Endothelial cell (in vitro differentiated cells): ENCODE results near the gene HAPLN3. TPM values are rescaled to one million over a fixed set of nuclear protein-coding genes. Genes with fewer than 3 reads are reported as not detected.
"Not testable (repeated sequence)": the region's sequence is repeated elsewhere in the genome, so short reads cannot be mapped to it uniquely, and the experiment has no call there.

Experiments used
- DNase-seq: peaks from one replicate; pipeline ENCODE4 v3.0.0; 2021; ENCODE audit warnings: low spot score
- H3K27ac Mint-ChIP-seq: one replicate; pipeline ENCODE4 v1.8.0; 2021; ENCODE audit warnings: mixed read lengths, inconsistent platforms; ENCODE audit not compliant: unreplicated experiment
- H3K27me3 Mint-ChIP-seq: one replicate; pipeline ENCODE4 v1.8.0; 2021; ENCODE audit warnings: mild to moderate bottlenecking, moderate library complexity, mixed read lengths, inconsistent platforms; ENCODE audit not compliant: unreplicated experiment
- H3K36me3 Mint-ChIP-seq: one replicate; pipeline ENCODE4 v1.8.0; 2021; ENCODE audit warnings: mild to moderate bottlenecking, low read depth, mixed read lengths, inconsistent platforms; ENCODE audit not compliant: unreplicated experiment
- H3K4me1 Mint-ChIP-seq: one replicate; pipeline ENCODE4 v1.8.0; 2021; ENCODE audit warnings: mild to moderate bottlenecking, mixed read lengths, inconsistent platforms; ENCODE audit not compliant: unreplicated experiment
- H3K4me3 Mint-ChIP-seq: one replicate; pipeline ENCODE4 v1.8.0; 2021; ENCODE audit warnings: mild to moderate bottlenecking, mixed read lengths, inconsistent platforms; ENCODE audit not compliant: unreplicated experiment
- H3K9me3 Mint-ChIP-seq: one replicate; pipeline ENCODE4 v1.8.0; 2021; ENCODE audit warnings: mixed read lengths, inconsistent platforms; ENCODE audit not compliant: unreplicated experiment
- long read RNA-seq: library from polyadenylated mRNA; unstranded; transcript quantifications from one replicate; pipeline ENCODE4 v2.0.0, GENCODE V29; 2020; ENCODE audit not compliant: unreplicated experiment
- total RNA-seq: library from RNA; stranded (reverse); fragmentation: NEBNext Ultra II Directional; extraction: Animal tissue kit (Norgen Biotek cat#: 25700); gene quantifications from one replicate; pipeline ENCODE4 v1.2.1, GENCODE V29; 2021; ENCODE audit not compliant: unreplicated experiment
- TF ChIP-seq, protein P1 (sequence below): fragments of 200-600 bp; sonication (generic); IDR thresholded peaks from one replicate; pipeline ENCODE4 v1.5.0; 2021; ENCODE audit warnings: antibody characterized with exemption; ENCODE audit not compliant: unreplicated experiment

The HAPLN3 gene, protein sequence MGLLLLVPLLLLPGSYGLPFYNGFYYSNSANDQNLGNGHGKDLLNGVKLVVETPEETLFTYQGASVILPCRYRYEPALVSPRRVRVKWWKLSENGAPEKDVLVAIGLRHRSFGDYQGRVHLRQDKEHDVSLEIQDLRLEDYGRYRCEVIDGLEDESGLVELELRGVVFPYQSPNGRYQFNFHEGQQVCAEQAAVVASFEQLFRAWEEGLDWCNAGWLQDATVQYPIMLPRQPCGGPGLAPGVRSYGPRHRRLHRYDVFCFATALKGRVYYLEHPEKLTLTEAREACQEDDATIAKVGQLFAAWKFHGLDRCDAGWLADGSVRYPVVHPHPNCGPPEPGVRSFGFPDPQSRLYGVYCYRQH
- 137 TPM for total RNA-seq
- long read RNA-seq, transcript HAPLN3-201 (5 exons, 1,980 nt): major isoform, 80 of 94 reads
- long read RNA-seq, partial matches to known transcripts: 7 of 94 reads
- long read RNA-seq, other reads (novel, unspliced or antisense): 6 of 94 reads

DNA sequence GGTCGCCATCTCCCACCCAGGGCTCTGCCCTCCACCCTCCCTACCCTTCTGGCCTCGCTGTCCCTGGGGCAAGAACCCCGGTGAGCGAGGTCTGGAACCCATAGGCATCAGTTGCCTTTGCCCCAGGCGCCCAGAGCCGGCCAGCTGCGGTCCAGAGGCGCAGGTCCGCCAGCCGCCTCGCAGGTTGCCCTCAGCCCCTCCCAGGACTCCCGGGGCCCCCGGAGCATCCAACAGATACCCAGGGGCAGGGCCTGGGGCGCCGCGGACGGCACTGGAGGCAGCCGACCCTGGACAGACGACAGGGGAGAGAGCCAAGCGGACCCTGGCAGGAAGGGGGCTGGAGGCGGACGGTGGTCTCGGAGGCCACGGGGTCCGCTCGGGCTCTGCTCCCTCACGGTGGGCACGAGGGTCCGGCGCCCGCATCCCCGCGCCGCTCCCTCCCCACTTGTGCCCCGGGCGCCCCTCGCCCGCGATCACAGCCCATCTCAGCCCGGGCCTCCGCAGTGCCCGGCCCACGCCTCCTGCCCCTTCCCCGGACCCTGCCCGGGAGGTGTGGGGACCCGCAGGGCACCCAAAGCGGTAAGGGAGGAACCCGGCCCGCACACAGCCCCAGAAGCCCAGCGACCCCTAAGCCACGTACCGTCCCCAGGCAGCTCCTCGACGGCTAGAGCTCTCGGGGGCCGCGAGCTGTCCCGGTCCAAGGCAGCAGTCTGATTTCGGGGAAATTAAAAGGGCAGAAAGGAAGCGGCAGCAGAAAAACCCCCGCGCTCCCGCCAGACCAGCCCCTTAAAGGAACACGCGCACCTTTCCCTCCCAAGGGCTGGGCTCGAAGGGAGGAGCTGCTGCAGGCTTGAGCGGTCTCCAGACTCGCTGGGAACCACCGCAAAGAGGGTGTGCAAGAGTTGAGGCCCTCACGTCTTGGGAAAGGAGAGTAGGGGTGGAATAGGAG lies at the start of gene HAPLN3:
Gene HAPLN3, minus strand, starts transcription at position 726 of the 949 bp plus-strand sequence. CDS start 8,246 bp downstream, outside the sequence.
- TF ChIP-seq, protein P1, sequence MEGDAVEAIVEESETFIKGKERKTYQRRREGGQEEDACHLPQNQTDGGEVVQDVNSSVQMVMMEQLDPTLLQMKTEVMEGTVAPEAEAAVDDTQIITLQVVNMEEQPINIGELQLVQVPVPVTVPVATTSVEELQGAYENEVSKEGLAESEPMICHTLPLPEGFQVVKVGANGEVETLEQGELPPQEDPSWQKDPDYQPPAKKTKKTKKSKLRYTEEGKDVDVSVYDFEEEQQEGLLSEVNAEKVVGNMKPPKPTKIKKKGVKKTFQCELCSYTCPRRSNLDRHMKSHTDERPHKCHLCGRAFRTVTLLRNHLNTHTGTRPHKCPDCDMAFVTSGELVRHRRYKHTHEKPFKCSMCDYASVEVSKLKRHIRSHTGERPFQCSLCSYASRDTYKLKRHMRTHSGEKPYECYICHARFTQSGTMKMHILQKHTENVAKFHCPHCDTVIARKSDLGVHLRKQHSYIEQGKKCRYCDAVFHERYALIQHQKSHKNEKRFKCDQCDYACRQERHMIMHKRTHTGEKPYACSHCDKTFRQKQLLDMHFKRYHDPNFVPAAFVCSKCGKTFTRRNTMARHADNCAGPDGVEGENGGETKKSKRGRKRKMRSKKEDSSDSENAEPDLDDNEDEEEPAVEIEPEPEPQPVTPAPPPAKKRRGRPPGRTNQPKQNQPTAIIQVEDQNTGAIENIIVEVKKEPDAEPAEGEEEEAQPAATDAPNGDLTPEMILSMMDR: no peak
- Mint-ChIP-seq H3K9me3 (no peaks in the 10 kb centered on the region), H3K4me3 (peak within 1 kb of the TSS; percentile 86), H3K4me1 (peaks cover 34% of the 10 kb centered on the region), H3K36me3 (no peaks in the 10 kb centered on the region), H3K27ac (peak within 1 kb of the TSS; percentile 2), H3K27me3 (peaks cover 1% of the 10 kb centered on the region)
- DNase-seq: peak; percentile 54

GRCh38 chr15:88940110-88940675 lies 44.8 kb upstream of the HAPLN3 start:
- Mint-ChIP-seq H3K9me3 (no peaks in the 10 kb centered on the region), H3K4me3 (no peak overlapping the region), H3K27ac (no peak overlapping the region), H3K4me1 (peaks cover 2% of the 10 kb centered on the region), H3K27me3 (no peaks in the 10 kb centered on the region), H3K36me3 (peaks cover 4% of the 10 kb centered on the region)
- DNase-seq: no peak
- TF ChIP-seq, protein P1: no peak

GRCh38 chr15:88939486-88939806 lies 44.1 kb upstream of the HAPLN3 start:
- Mint-ChIP-seq H3K9me3 (no peaks in the 10 kb centered on the region), H3K4me3 (no peak overlapping the region)
- no peak for DNase-seq

GRCh38 chr15:88938802-88939485 lies 43.6 kb upstream of the HAPLN3 start:
- TF ChIP-seq, protein P1: no peak
- DNase-seq: no peak

More at GRCh38 chr15:88939486-88939806, 44.1 kb upstream of the HAPLN3 start:
- TF ChIP-seq, protein P1: no peak
- H3K36me3 Mint-ChIP-seq: peaks cover 4% of the 10 kb centered on the region
- H3K27ac Mint-ChIP-seq: no peak overlapping the region
- no peaks in the 10 kb centered on the region for H3K27me3 Mint-ChIP-seq
- peaks cover 2% of the 10 kb centered on the region for H3K4me1 Mint-ChIP-seq

GRCh38 chr15:88934449-88934848 lies 39.1 kb upstream of the HAPLN3 start:
- not testable (repeated sequence) for DNase-seq, H3K4me3 Mint-ChIP-seq, H3K4me1 Mint-ChIP-seq, H3K36me3 Mint-ChIP-seq, H3K27ac Mint-ChIP-seq, H3K9me3 Mint-ChIP-seq, H3K27me3 Mint-ChIP-seq

More at GRCh38 chr15:88938802-88939485, 43.6 kb upstream of the HAPLN3 start:
- Mint-ChIP-seq H3K27ac (no peak overlapping the region), H3K4me3 (no peak overlapping the region), H3K9me3 (no peaks in the 10 kb centered on the region), H3K4me1 (peaks cover 2% of the 10 kb centered on the region), H3K27me3 (no peaks in the 10 kb centered on the region), H3K36me3 (peaks cover 4% of the 10 kb centered on the region)
